Stomach (tissue), 4 donors: ENCODE measurements around the gene ANAPC5.

Experiments used
- EP300 ChIP-seq: sonication (generic); formaldehyde crosslinking; IDR thresholded peaks from one replicate; pipeline ENCODE4 v1.6.1; 2017; ENCODE audit warnings: antibody characterized with exemption
- POLR2A ChIP-seq, 4 donors: fragments of 450-650 bp; IDR thresholded peaks; one replicate each; pipeline ENCODE4 v1.6.1; 2016; ENCODE audit warnings: antibody characterized with exemption in 4 of 4, control low read depth in 2 of 4, mild to moderate bottlenecking in 1 of 4, moderate library complexity in 1 of 4
- TF ChIP-seq, protein P1 (sequence below), 7 experiments: fragments of 450-650 bp in 4 of 7; fragments of 200-600 bp in 3 of 7; sonication (generic) in 3 of 7; IDR thresholded peaks; one replicate each; pipeline ENCODE4 v1.5.1; 2016 to 2019; ENCODE audit warnings: antibody characterized with exemption in 7 of 7, control low read depth in 2 of 7, mild to moderate bottlenecking in 1 of 7

DNA sequence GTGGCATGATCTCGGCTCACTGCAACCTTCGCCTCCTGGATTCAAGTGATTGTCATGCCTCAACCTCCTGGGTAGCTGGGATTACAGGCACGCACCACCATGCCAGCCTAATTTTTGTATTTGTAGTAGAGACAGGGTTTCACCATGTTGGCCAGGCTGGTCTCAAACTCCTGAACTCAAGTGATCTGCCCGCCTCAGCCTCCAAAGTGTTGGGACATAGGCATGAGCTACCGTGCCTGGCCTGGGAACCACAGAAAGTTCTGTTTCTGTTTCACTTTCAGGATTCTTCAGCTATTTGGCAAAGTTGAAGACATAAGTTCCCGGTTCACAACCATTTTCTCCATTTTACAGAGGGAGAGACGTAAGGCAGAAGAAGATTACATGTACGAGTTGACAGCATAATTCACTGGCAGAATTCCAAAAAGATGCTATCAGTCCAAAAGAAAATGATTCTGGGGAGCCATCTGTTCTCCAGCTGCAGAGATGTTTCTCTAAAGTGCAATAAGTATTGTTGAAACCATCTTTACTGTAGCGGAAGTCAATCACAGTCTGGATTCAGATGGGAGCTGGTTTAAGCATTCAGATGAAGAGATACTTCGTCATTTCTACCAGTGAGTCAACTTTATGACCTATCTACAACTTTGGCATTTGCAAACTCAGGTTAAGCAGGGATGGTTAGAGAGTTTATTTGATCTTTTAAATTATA lies 39.6 kb upstream of the ANAPC5 start:
- TF ChIP-seq, protein P1, sequence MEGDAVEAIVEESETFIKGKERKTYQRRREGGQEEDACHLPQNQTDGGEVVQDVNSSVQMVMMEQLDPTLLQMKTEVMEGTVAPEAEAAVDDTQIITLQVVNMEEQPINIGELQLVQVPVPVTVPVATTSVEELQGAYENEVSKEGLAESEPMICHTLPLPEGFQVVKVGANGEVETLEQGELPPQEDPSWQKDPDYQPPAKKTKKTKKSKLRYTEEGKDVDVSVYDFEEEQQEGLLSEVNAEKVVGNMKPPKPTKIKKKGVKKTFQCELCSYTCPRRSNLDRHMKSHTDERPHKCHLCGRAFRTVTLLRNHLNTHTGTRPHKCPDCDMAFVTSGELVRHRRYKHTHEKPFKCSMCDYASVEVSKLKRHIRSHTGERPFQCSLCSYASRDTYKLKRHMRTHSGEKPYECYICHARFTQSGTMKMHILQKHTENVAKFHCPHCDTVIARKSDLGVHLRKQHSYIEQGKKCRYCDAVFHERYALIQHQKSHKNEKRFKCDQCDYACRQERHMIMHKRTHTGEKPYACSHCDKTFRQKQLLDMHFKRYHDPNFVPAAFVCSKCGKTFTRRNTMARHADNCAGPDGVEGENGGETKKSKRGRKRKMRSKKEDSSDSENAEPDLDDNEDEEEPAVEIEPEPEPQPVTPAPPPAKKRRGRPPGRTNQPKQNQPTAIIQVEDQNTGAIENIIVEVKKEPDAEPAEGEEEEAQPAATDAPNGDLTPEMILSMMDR (IDR thresholded peaks at IDR 0.05): no peak
- TF ChIP-seq EP300: no peak
- no peak for TF ChIP-seq POLR2A (IDR thresholded peaks at IDR 0.05)
